ENCODE data around the gene SLC35F2. TPM values are rescaled to one million over a fixed set of nuclear protein-coding genes. Genes with fewer than 3 reads are reported as not detected.
"Not testable (repeated sequence)": the region's sequence is repeated elsewhere in the genome, so short reads cannot be mapped to it uniquely, and the experiment has no call there.

SLC35F2 gene
- total and polyA plus RNA-seq, 2 of the 4 experiments (the other 2 are of a cell fraction) = 4.9 to 15.4 TPM

GRCh38 chr11:107833926-107834325 is 24.7 kb downstream of the SLC35F2 start:
- H2BK120ac ChIP-seq (ENCODE audit: low read depth, low read length); H2BK15ac ChIP-seq (ENCODE audit: low read depth, low read length); H3K9ac ChIP-seq (ENCODE audit: low read depth, low read length); H2AK9ac ChIP-seq (replicated peaks; ENCODE audit: low read depth, low read length, poor library complexity); H4K20me1 ChIP-seq (ENCODE audit: insufficient read depth, low read length); H3K9me3 ChIP-seq (ENCODE audit: control insufficient read depth, insufficient read depth, low read length); H3K4me3 ChIP-seq (ENCODE audit: insufficient read depth, low read depth, low read length); BruUV-seq (replicated peaks); H3K4ac ChIP-seq (ENCODE audit: low read depth, low read length); H2AFZ ChIP-seq (replicated peaks; ENCODE audit: low read length, poor library complexity); H3K4me1 ChIP-seq (ENCODE audit: control insufficient read depth, insufficient read depth, low read length); POLR2A ChIA-PET (ENCODE audit: unreplicated experiment); H3K27me3 ChIP-seq (ENCODE audit: control insufficient read depth, insufficient read depth, low read length); CTCF ChIA-PET; H3K56ac ChIP-seq (ENCODE audit: extremely low read depth, insufficient read depth, low read length); H3K18ac ChIP-seq (ENCODE audit: low read depth, low read length); H2BK5ac ChIP-seq (ENCODE audit: low read depth, low read length, poor library complexity, severe bottlenecking); DNase-seq; H4K91ac ChIP-seq (ENCODE audit: insufficient read depth, low read depth, low read length); H2BK20ac ChIP-seq (ENCODE audit: low read depth, low read length); H3K79me1 ChIP-seq (ENCODE audit: low read depth in 1 of 2, low read length in 2 of 2); H3K23ac ChIP-seq (ENCODE audit: low read depth, low read length); H3K27ac ChIP-seq (ENCODE audit: insufficient read depth, low read length); H3K4me2 ChIP-seq (ENCODE audit: low read depth, low read length); dilution Hi-C loops (cut with HindIII; ENCODE audit: low sequenced_read_pairs, unreplicated experiment); H2AK5ac ChIP-seq (ENCODE audit: low read depth, low read length); H4K8ac ChIP-seq (ENCODE audit: low read depth in 2 of 2, low read length in 2 of 2); H4K5ac ChIP-seq (ENCODE audit: low read depth, low read length); H3K9me1 ChIP-seq (ENCODE audit: insufficient read depth, low read length); ATAC-seq (ENCODE audit: low read depth); in situ Hi-C loops (cut with MboI; ENCODE audit: low sequenced_read_pairs); H3K14ac ChIP-seq (replicated peaks; ENCODE audit: low read depth, low read length); H3K36me3 ChIP-seq (ENCODE audit: control insufficient read depth, insufficient read depth, low read length); intact Hi-C loops (cut with micrococcal nuclease): not testable (repeated sequence)
- 40% methylated on average over 1 of the region's 6 CpGs; no CpG with 5 or more reads in 1 of the 2 experiments for WGBS, 2 experiments (ENCODE audit: extremely low coverage in 2 of 2, insufficient read length in 1 of 2)

Data from IMR-90 (cell line).